ENCODE results near the gene PHF2.

PHF2 gene

GRCh38 chr9:93634311-93635185 lies 58.2 kb downstream of the PHF2 start:
- H3K27me3 Mint-ChIP-seq: no peaks in the 10 kb centered on the region
- peaks cover 23% of the 10 kb centered on the region for H3K36me3 Mint-ChIP-seq (ENCODE audit: insufficient read depth)
- no peak for ATAC-seq (replicated peaks; ENCODE audit: extremely low read depth, poor library complexity, severe bottlenecking)
- H3K4me1 Mint-ChIP-seq: peaks cover 5% of the 10 kb centered on the region
- H3K9me3 Mint-ChIP-seq: peaks cover 4% of the 10 kb centered on the region
- peak overlapping the region; percentile 13 for H3K27ac Mint-ChIP-seq (ENCODE audit: low read depth)
- H3K4me3 Mint-ChIP-seq: no peak overlapping the region
- DNase-seq (ENCODE audit: low spot score in 2 of 2): no peak

GRCh38 chr9:93635186-93636107 lies 59.1 kb downstream of the PHF2 start:
- DNase-seq (ENCODE audit: low spot score in 2 of 2): no peak
- ATAC-seq (replicated peaks; ENCODE audit: extremely low read depth, poor library complexity, severe bottlenecking): no peak
- Mint-ChIP-seq H3K9me3 (peaks cover 4% of the 10 kb centered on the region), H3K4me3 (no peak overlapping the region), H3K36me3 (ENCODE audit: insufficient read depth) (peaks cover 25% of the 10 kb centered on the region), H3K27me3 (no peaks in the 10 kb centered on the region), H3K27ac (ENCODE audit: low read depth) (peak overlapping the region; percentile 13), H3K4me1 (peaks cover 5% of the 10 kb centered on the region)

- Mint-ChIP-seq H3K36me3 (ENCODE audit: insufficient read depth) (peaks cover 28% of the 10 kb centered on the region), H3K27ac (ENCODE audit: low read depth) (no peak overlapping the region), H3K27me3 (no peaks in the 10 kb centered on the region), H3K4me3 (no peak overlapping the region), H3K4me1 (peaks cover 5% of the 10 kb centered on the region), H3K9me3 (peaks cover 4% of the 10 kb centered on the region)
- ATAC-seq (replicated peaks; ENCODE audit: extremely low read depth, poor library complexity, severe bottlenecking) (no peak), DNase-seq (ENCODE audit: low spot score in 2 of 2) (no peak)
Measured at GRCh38 chr9:93636172-93636661, 59.8 kb downstream of the PHF2 start.

DNA sequence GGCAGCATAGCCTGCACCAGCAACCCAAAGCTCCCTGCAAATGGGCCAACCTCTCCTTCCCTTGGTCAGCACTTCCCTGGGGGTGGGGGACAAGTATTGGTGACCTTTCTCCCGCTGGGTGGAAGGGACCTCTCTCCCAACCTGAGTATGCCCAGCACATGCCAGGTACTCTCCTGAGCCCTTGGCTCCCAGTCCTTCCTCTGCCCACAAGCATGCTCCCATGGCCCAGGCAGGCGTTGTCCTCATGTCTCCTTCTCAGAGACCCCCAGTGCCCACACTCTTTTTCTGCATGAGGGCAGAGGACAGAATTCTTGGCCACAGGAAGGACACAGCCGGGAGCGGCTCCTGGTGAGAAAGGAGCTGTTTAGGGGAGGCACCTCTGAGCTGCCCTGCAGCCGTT lies 60.3 kb downstream of the PHF2 start:
- ATAC-seq (replicated peaks; ENCODE audit: extremely low read depth, poor library complexity, severe bottlenecking): no peak

GRCh38 chr9:93637886-93638285 lies 61.5 kb downstream of the PHF2 start:
- Mint-ChIP-seq H3K4me3 (no peak overlapping the region), H3K4me1 (peaks cover 5% of the 10 kb centered on the region), H3K27ac (ENCODE audit: low read depth) (no peak overlapping the region), H3K27me3 (no peaks in the 10 kb centered on the region), H3K9me3 (peaks cover 4% of the 10 kb centered on the region), H3K36me3 (ENCODE audit: insufficient read depth) (peaks cover 33% of the 10 kb centered on the region)
- ATAC-seq (replicated peaks; ENCODE audit: extremely low read depth, poor library complexity, severe bottlenecking) (no peak), DNase-seq (ENCODE audit: low spot score in 2 of 2) (no peak)

More for the DNA sequence above, 60.3 kb downstream of the PHF2 start:
- no peak for DNase-seq (ENCODE audit: low spot score in 2 of 2)
- H3K36me3 Mint-ChIP-seq (ENCODE audit: insufficient read depth): peaks cover 30% of the 10 kb centered on the region
- no peak overlapping the region for H3K27ac Mint-ChIP-seq (ENCODE audit: low read depth)
- no peaks in the 10 kb centered on the region for H3K27me3 Mint-ChIP-seq
- no peak overlapping the region for H3K4me3 Mint-ChIP-seq
- H3K4me1 Mint-ChIP-seq: peaks cover 5% of the 10 kb centered on the region
- peaks cover 4% of the 10 kb centered on the region for H3K9me3 Mint-ChIP-seq

DNA sequence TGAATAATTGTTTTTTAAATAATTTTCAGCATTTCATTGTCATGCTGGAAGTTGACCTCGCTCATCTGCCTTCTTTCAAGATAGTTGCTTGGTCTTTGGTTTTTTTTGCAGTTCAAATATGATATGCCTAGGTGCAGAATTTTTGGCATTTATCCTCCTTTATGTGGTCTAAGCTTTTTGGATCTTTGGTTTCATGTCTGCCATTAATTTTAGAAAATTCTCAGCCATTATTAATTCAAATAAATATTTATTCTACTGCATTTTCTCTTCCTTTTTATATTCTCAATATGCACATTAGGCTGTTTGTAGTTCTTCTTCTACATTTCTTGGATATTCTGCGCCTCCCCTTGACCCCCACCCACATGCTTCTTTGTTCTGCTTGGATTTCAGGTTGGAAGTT lies 63.6 kb downstream of the PHF2 start:
- no peak overlapping the region for H3K27ac Mint-ChIP-seq (ENCODE audit: low read depth)
- H3K36me3 Mint-ChIP-seq (ENCODE audit: insufficient read depth): peaks cover 33% of the 10 kb centered on the region
- H3K27me3 Mint-ChIP-seq: no peaks in the 10 kb centered on the region
- DNase-seq (ENCODE audit: low spot score in 2 of 2) (no peak), ATAC-seq (replicated peaks; ENCODE audit: extremely low read depth, poor library complexity, severe bottlenecking) (no peak)
- H3K4me1 Mint-ChIP-seq: peaks cover 10% of the 10 kb centered on the region
- peaks cover 4% of the 10 kb centered on the region for H3K9me3 Mint-ChIP-seq
- no peak overlapping the region for H3K4me3 Mint-ChIP-seq

DNA sequence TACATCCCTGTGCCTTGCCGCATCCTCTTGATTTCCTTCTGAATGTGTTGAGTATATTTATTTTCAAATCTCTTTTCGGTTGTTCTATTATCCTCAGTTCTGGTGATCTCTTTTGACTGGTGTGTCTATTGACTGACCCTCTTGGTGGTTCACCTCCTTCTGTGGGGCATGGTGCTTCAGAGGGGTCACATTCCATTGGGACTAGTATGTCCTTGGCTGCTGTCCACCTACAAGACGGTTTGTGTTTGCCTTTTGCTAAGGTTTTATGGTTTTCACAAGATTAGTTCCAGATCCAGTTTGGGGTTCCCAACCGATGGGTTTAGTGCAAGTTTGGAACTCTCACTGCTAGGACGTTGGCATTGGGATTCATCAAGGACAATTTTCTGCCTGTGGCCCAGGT lies 66.6 kb downstream of the PHF2 start:
- H3K27ac Mint-ChIP-seq (ENCODE audit: low read depth): peak overlapping the region; percentile 6

GRCh38 chr9:93644397-93645088 lies 68.2 kb downstream of the PHF2 start:
- H3K27ac Mint-ChIP-seq (ENCODE audit: low read depth): peak overlapping the region; percentile 67
- no peaks in the 10 kb centered on the region for H3K27me3 Mint-ChIP-seq
- DNase-seq (ENCODE audit: low spot score in 2 of 2) (no peak), ATAC-seq (replicated peaks; ENCODE audit: extremely low read depth, poor library complexity, severe bottlenecking) (no peak)
- no peak overlapping the region for H3K4me3 Mint-ChIP-seq
- peaks cover 18% of the 10 kb centered on the region for H3K36me3 Mint-ChIP-seq (ENCODE audit: insufficient read depth)
- H3K9me3 Mint-ChIP-seq: no peaks in the 10 kb centered on the region
- peaks cover 5% of the 10 kb centered on the region for H3K4me1 Mint-ChIP-seq

More for the DNA sequence above, 66.6 kb downstream of the PHF2 start:
- no peak for DNase-seq (ENCODE audit: low spot score in 2 of 2)
- ATAC-seq (replicated peaks; ENCODE audit: extremely low read depth, poor library complexity, severe bottlenecking): no peak
- Mint-ChIP-seq H3K27me3 (no peaks in the 10 kb centered on the region), H3K4me3 (no peak overlapping the region), H3K36me3 (ENCODE audit: insufficient read depth) (peaks cover 18% of the 10 kb centered on the region), H3K4me1 (peaks cover 5% of the 10 kb centered on the region), H3K9me3 (no peaks in the 10 kb centered on the region)

- H3K9me3 Mint-ChIP-seq: no peaks in the 10 kb centered on the region
- H3K36me3 Mint-ChIP-seq (ENCODE audit: insufficient read depth): peaks cover 17% of the 10 kb centered on the region
- no peak overlapping the region for H3K27ac Mint-ChIP-seq (ENCODE audit: low read depth)
- no peak for ATAC-seq (replicated peaks; ENCODE audit: extremely low read depth, poor library complexity, severe bottlenecking)
- H3K4me3 Mint-ChIP-seq: no peak overlapping the region
- H3K4me1 Mint-ChIP-seq: peaks cover 5% of the 10 kb centered on the region
- DNase-seq (ENCODE audit: low spot score in 2 of 2): no peak
- no peaks in the 10 kb centered on the region for H3K27me3 Mint-ChIP-seq
Measured at GRCh38 chr9:93645149-93645889, 68.9 kb downstream of the PHF2 start.

GRCh38 chr9:93645921-93646639 lies 69.7 kb downstream of the PHF2 start:
- Mint-ChIP-seq H3K4me1 (peaks cover 5% of the 10 kb centered on the region), H3K9me3 (no peaks in the 10 kb centered on the region), H3K4me3 (no peak overlapping the region), H3K27ac (ENCODE audit: low read depth) (no peak overlapping the region), H3K27me3 (no peaks in the 10 kb centered on the region), H3K36me3 (ENCODE audit: insufficient read depth) (peaks cover 13% of the 10 kb centered on the region)
- DNase-seq (ENCODE audit: low spot score in 2 of 2): no peak
- ATAC-seq (replicated peaks; ENCODE audit: extremely low read depth, poor library complexity, severe bottlenecking): no peak

DNA sequence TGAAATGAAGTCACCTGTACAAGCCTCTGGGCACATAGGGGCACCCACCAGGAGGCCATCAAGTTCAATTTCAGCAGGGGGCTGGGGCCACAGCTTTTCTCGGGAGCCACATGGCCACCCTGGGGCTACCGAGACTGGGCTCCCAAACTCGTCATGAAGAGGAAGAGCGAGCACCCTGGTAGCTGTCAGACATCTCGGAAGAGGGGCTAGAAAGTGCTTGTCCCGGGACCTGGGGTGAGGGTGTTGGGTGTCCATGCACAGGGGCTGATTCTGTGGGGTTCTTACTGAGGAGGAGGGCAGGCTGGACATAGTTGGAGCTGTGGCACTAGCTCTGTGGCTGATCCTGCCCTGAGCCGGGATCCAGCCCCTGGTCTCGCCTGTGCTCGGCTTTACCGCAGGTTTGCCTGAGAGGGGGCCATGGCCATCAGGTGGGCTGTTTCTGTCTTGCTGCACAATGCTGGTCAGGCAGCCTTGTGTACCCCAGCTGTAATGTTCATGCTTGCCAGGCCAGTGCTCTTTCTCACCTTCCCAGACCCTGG lies 70.3 kb downstream of the PHF2 start:
- H3K9me3 Mint-ChIP-seq: no peaks in the 10 kb centered on the region
- no peaks in the 10 kb centered on the region for H3K27me3 Mint-ChIP-seq
- DNase-seq (ENCODE audit: low spot score in 2 of 2) (no peak), ATAC-seq (replicated peaks; ENCODE audit: extremely low read depth, poor library complexity, severe bottlenecking) (no peak)
- H3K27ac Mint-ChIP-seq (ENCODE audit: low read depth): no peak overlapping the region
- no peak overlapping the region for H3K4me3 Mint-ChIP-seq
- peaks cover 5% of the 10 kb centered on the region for H3K4me1 Mint-ChIP-seq
- peaks cover 12% of the 10 kb centered on the region for H3K36me3 Mint-ChIP-seq (ENCODE audit: insufficient read depth)
